Activated CD4-positive, alpha-beta T cell treated with anti-CD3 and anti-CD28 coated beads, Interleukin-2, amount 10 ng/mL, durations not matched to agents 7 days and 5 days (primary cell): Measurements from ENCODE around the gene ZNF133. TPM values are rescaled to one million over a fixed set of nuclear protein-coding genes. Genes with fewer than 3 reads are reported as not detected.
"Not testable (repeated sequence)": the region's sequence is repeated elsewhere in the genome, so short reads cannot be mapped to it uniquely, and the experiment has no call there.

Experiments
- CTCF ChIA-PET: fragments of 350-600 bp; sonication (Branson Sonifier 250); formaldehyde crosslinking; loops from one replicate; lab custom pipeline; 2021; ENCODE audit warnings: antibody characterized with exemption; lab: Charles Lee
- POLR2A ChIA-PET: fragments of 350-600 bp; sonication (Branson Sonifier 250); formaldehyde crosslinking; loops from one replicate; lab custom pipeline; 2021; ENCODE audit warnings: antibody characterized with exemption; lab: Charles Lee
- DNase-seq: peaks from one replicate; pipeline ENCODE4 v3.0.0-alpha.2; 2020
- H3K27ac Mint-ChIP-seq: one replicate; pipeline ENCODE4 v1.8.0; 2021; ENCODE audit warnings: mild to moderate bottlenecking, moderate library complexity, mixed read lengths
- H3K27me3 Mint-ChIP-seq: one replicate; pipeline ENCODE4 v1.8.0; 2021; ENCODE audit warnings: mixed read lengths
- H3K36me3 Mint-ChIP-seq: one replicate; pipeline ENCODE4 v1.8.0; 2021; ENCODE audit warnings: low read depth, mixed read lengths
- H3K4me1 Mint-ChIP-seq: one replicate; pipeline ENCODE4 v1.8.0; 2021; ENCODE audit warnings: mixed read lengths
- H3K4me3 Mint-ChIP-seq: one replicate; pipeline ENCODE4 v1.8.0; 2021; ENCODE audit warnings: mild to moderate bottlenecking, moderate library complexity, mixed read lengths
- H3K9me3 Mint-ChIP-seq: one replicate; pipeline ENCODE4 v1.8.0; 2021; ENCODE audit warnings: mixed read lengths
- total RNA-seq, 2 experiments: library from RNA; stranded (reverse); gene quantifications; one replicate each; pipeline ENCODE4 v1.2.3, GENCODE V29; 2021

The ZNF133 gene
- total RNA-seq, 2 experiments from 2014 or later = 9.2 to 9.4 TPM

GRCh38 chr20:18326990-18327389, 38.7 kb downstream of the ZNF133 start:
- DNase-seq = no peak
- no peak overlapping the region for H3K4me3 Mint-ChIP-seq
- ChIA-PET POLR2A (no interaction called here), CTCF (no interaction called here)
- H3K27me3 Mint-ChIP-seq = no peaks in the 10 kb centered on the region
- no peaks in the 10 kb centered on the region for H3K36me3 Mint-ChIP-seq
- peaks cover 25% of the 10 kb centered on the region for H3K9me3 Mint-ChIP-seq
- no peak overlapping the region for H3K27ac Mint-ChIP-seq
- H3K4me1 Mint-ChIP-seq = no peaks in the 10 kb centered on the region

- CTCF ChIA-PET = no interaction called here
- H3K4me3 Mint-ChIP-seq = no peak overlapping the region
- no peak for DNase-seq
- no peak overlapping the region for H3K27ac Mint-ChIP-seq
- POLR2A ChIA-PET = no interaction called here
- no peaks in the 10 kb centered on the region for H3K4me1 Mint-ChIP-seq
- peaks cover 25% of the 10 kb centered on the region for H3K9me3 Mint-ChIP-seq
- H3K36me3 Mint-ChIP-seq = no peaks in the 10 kb centered on the region
- no peaks in the 10 kb centered on the region for H3K27me3 Mint-ChIP-seq
Measured at GRCh38 chr20:18331694-18332093, 43.4 kb downstream of the ZNF133 start.

- CTCF ChIA-PET = interaction anchor here (0.7 kb wide), 1 partner anchor 32 kb away, joined by 3 read pairs; no protein-coding TSS in a partner anchor
- POLR2A ChIA-PET, H3K27ac Mint-ChIP-seq, H3K4me3 Mint-ChIP-seq, H3K27me3 Mint-ChIP-seq, DNase-seq, H3K4me1 Mint-ChIP-seq, H3K36me3 Mint-ChIP-seq, H3K9me3 Mint-ChIP-seq: not testable (repeated sequence)
Measured at GRCh38 chr20:18349749-18350148, 61.4 kb downstream of the ZNF133 start.

GRCh38 chr20:18359854-18360253, 71.5 kb downstream of the ZNF133 start:
- ChIA-PET POLR2A (no interaction called here), CTCF (interaction anchor here (0.6 kb wide), 1 partner anchor 241 kb away, joined by 3 read pairs; no protein-coding TSS in a partner anchor)
- Mint-ChIP-seq H3K4me3 (no peak overlapping the region), H3K36me3 (no peaks in the 10 kb centered on the region), H3K27ac (no peak overlapping the region), H3K9me3 (no peaks in the 10 kb centered on the region), H3K27me3 (peaks cover 14% of the 10 kb centered on the region), H3K4me1 (no peaks in the 10 kb centered on the region)
- DNase-seq = no peak

- ChIA-PET CTCF (no interaction called here), POLR2A (no interaction called here)
- H3K27ac Mint-ChIP-seq = no peak overlapping the region
- no peak overlapping the region for H3K4me3 Mint-ChIP-seq
- H3K27me3 Mint-ChIP-seq = peaks cover 8% of the 10 kb centered on the region
- no peaks in the 10 kb centered on the region for H3K4me1 Mint-ChIP-seq
- no peaks in the 10 kb centered on the region for H3K36me3 Mint-ChIP-seq
- no peaks in the 10 kb centered on the region for H3K9me3 Mint-ChIP-seq
- DNase-seq = no peak
Measured at GRCh38 chr20:18360635-18361034, 72.3 kb downstream of the ZNF133 start.

- ChIA-PET CTCF (no interaction called here), POLR2A (no interaction called here)
- Mint-ChIP-seq H3K27ac (no peak overlapping the region), H3K27me3 (peaks cover 4% of the 10 kb centered on the region), H3K4me3 (no peak overlapping the region), H3K9me3 (no peaks in the 10 kb centered on the region), H3K36me3 (no peaks in the 10 kb centered on the region), H3K4me1 (no peaks in the 10 kb centered on the region)
- no peak for DNase-seq
Measured at GRCh38 chr20:18361678-18362077, 73.4 kb downstream of the ZNF133 start.

GRCh38 chr20:18362916-18363315, 74.6 kb downstream of the ZNF133 start:
- Mint-ChIP-seq H3K9me3 (no peaks in the 10 kb centered on the region), H3K27ac (no peak overlapping the region), H3K4me1 (no peaks in the 10 kb centered on the region), H3K4me3 (no peak overlapping the region), H3K36me3 (no peaks in the 10 kb centered on the region), H3K27me3 (no peaks in the 10 kb centered on the region)
- ChIA-PET CTCF (no interaction called here), POLR2A (no interaction called here)
- DNase-seq = no peak

- POLR2A ChIA-PET = no interaction called here
- no peak overlapping the region for H3K27ac Mint-ChIP-seq
- DNase-seq = no peak
- H3K4me3 Mint-ChIP-seq = no peak overlapping the region
- no peaks in the 10 kb centered on the region for H3K36me3 Mint-ChIP-seq
- no peaks in the 10 kb centered on the region for H3K4me1 Mint-ChIP-seq
- no peaks in the 10 kb centered on the region for H3K27me3 Mint-ChIP-seq
- CTCF ChIA-PET = no interaction called here
- no peaks in the 10 kb centered on the region for H3K9me3 Mint-ChIP-seq
Measured at GRCh38 chr20:18363708-18364107, 75.4 kb downstream of the ZNF133 start.

- Mint-ChIP-seq H3K4me1 (no peaks in the 10 kb centered on the region), H3K27me3 (no peaks in the 10 kb centered on the region), H3K9me3 (peaks cover 2% of the 10 kb centered on the region), H3K4me3 (no peak overlapping the region), H3K27ac (no peak overlapping the region), H3K36me3 (no peaks in the 10 kb centered on the region)
- ChIA-PET CTCF (no interaction called here), POLR2A (no interaction called here)
- DNase-seq = no peak
Measured at GRCh38 chr20:18364768-18365167, 76.4 kb downstream of the ZNF133 start.

Other genes starting within 250 kb of the ZNF133 start
- not detected for gene OVOL2, start 230.6 kb upstream of the ZNF133 start, total RNA-seq
- gene KAT14, start 150.7 kb upstream of the ZNF133 start, total RNA-seq = 10 to 100 TPM; 19.3 to 20.2 TPM
- gene PET117, start 150.7 kb upstream of the ZNF133 start, total RNA-seq = 10 to 100 TPM; 13.9 to 14.0 TPM
- 1 to 10 TPM; 1.6 to 1.7 TPM for gene DZANK1, start 178.5 kb downstream of the ZNF133 start, total RNA-seq
- gene POLR3F, start 178.9 kb downstream of the ZNF133 start, total RNA-seq = 1 to 10 TPM; 8.1 to 9.3 TPM
- 10 to 100 TPM; 11.6 to 12.9 TPM for gene RBBP9, start 208.7 kb downstream of the ZNF133 start, total RNA-seq
- 10 to 100 TPM; 65.8 to 69.6 TPM for gene SEC23B, start 219.4 kb downstream of the ZNF133 start, total RNA-seq